ENCODE results near the gene TSSK3.

Gene TSSK3

DNA sequence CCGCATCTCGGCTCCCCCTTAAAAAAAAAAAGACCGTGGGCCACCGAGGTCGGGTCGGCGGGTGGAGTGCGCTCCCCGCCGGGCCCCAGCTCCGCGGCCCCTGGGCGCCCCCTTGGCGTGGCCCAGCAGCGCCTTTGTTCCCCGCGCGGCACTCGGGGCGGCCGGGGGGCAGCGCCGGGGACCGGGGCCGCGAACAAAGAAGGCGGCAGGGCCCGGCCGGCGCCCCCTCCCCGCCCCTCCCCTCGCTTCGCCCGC is 26.9 kb upstream of the TSSK3 start:
- Histone ChIP-seq H3K27me3 (ENCODE audit: control insufficient read depth, low read length) (no peaks in the 10 kb centered on the region), H4K20me1 (ENCODE audit: control insufficient read depth, insufficient read depth, low read depth, low read length) (peaks cover 15% of the 10 kb centered on the region), H3K9me3 (ENCODE audit: control insufficient read depth, insufficient read depth, low read length) (no peaks in the 10 kb centered on the region), H3K4me2 (ENCODE audit: low read length) (peak overlapping the region; percentile 85), H3K27ac (ENCODE audit: low read depth, low read length) (peak overlapping the region; percentile 66), H3K4me3 (ENCODE audit: low read length) (peak overlapping the region; percentile 82), H3K36me3 (ENCODE audit: control insufficient read depth, low read length) (peaks cover 46% of the 10 kb centered on the region), H3K9me2 (replicated peaks; ENCODE audit: control insufficient read depth, low read length) (no peaks in the 10 kb centered on the region), H3K79me2 (ENCODE audit: control insufficient read depth, low read length) (peaks cover 37% of the 10 kb centered on the region), H3K4me1 (ENCODE audit: control insufficient read depth, low read length) (peaks cover 64% of the 10 kb centered on the region), H3F3A (ENCODE audit: control insufficient read depth, insufficient read depth) (peaks cover 42% of the 10 kb centered on the region)
- TF ChIP-seq EZH2phosphoT487 (IDR thresholded peaks at IDR 0.05; ENCODE audit: borderline replicate concordance, low read length) = no peak

- H3K27me3 ChIP-seq (ENCODE audit: control insufficient read depth, low read length) = no peaks in the 10 kb centered on the region
- peaks cover 41% of the 10 kb centered on the region for H3K36me3 ChIP-seq (ENCODE audit: control insufficient read depth, low read length)
- peak within 1 kb of the TSS; percentile 82 for H3K4me3 ChIP-seq (ENCODE audit: low read length)
- peaks cover 15% of the 10 kb centered on the region for H4K20me1 ChIP-seq (ENCODE audit: control insufficient read depth, insufficient read depth, low read depth, low read length)
- H3F3A ChIP-seq (ENCODE audit: control insufficient read depth, insufficient read depth) = peaks cover 42% of the 10 kb centered on the region
- H3K27ac ChIP-seq (ENCODE audit: low read depth, low read length) = peak within 1 kb of the TSS; percentile 66
- H3K9me2 ChIP-seq (replicated peaks; ENCODE audit: control insufficient read depth, low read length) = no peaks in the 10 kb centered on the region
- peaks cover 37% of the 10 kb centered on the region for H3K79me2 ChIP-seq (ENCODE audit: control insufficient read depth, low read length)
- no peaks in the 10 kb centered on the region for H3K9me3 ChIP-seq (ENCODE audit: control insufficient read depth, insufficient read depth, low read length)
- TF ChIP-seq, protein P1, sequence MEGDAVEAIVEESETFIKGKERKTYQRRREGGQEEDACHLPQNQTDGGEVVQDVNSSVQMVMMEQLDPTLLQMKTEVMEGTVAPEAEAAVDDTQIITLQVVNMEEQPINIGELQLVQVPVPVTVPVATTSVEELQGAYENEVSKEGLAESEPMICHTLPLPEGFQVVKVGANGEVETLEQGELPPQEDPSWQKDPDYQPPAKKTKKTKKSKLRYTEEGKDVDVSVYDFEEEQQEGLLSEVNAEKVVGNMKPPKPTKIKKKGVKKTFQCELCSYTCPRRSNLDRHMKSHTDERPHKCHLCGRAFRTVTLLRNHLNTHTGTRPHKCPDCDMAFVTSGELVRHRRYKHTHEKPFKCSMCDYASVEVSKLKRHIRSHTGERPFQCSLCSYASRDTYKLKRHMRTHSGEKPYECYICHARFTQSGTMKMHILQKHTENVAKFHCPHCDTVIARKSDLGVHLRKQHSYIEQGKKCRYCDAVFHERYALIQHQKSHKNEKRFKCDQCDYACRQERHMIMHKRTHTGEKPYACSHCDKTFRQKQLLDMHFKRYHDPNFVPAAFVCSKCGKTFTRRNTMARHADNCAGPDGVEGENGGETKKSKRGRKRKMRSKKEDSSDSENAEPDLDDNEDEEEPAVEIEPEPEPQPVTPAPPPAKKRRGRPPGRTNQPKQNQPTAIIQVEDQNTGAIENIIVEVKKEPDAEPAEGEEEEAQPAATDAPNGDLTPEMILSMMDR (IDR thresholded peaks at IDR 0.05; ENCODE audit: low read depth, low read length, poor library complexity, severe bottlenecking) = no peak
- peaks cover 64% of the 10 kb centered on the region for H3K4me1 ChIP-seq (ENCODE audit: control insufficient read depth, low read length)
- peak within 1 kb of the TSS; percentile 85 for H3K4me2 ChIP-seq (ENCODE audit: low read length)
Observed at GRCh38 chr1:32335790-32336590, 26.3 kb upstream of the TSSK3 start, which contains the start of gene MARCKSL1. Gene MARCKSL1, minus strand, starts transcription at chr1:32336233. Its CDS starts 200 bp downstream, at chr1:32336033.

DNA sequence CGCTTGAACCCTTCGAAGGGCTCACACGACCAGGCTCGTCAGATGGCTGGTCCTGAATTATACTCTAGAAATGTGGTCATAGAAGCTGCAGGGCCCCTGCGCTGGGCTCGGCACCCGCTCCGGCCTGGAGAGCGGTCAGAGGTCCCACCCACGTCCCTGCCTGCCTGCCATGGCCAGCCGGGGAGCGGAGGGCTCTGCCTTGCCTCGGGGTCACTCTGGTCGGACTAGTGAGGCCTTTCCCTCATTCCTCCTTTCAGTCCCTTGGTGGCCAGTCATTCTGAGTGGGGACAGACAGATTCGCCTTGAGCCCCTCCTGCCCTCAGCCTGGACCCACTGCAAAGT is 25.8 kb upstream of the TSSK3 start:
- Histone ChIP-seq H3K4me1 (ENCODE audit: control insufficient read depth, low read length) (peaks cover 64% of the 10 kb centered on the region), H3K79me2 (ENCODE audit: control insufficient read depth, low read length) (peaks cover 37% of the 10 kb centered on the region), H3K27me3 (ENCODE audit: control insufficient read depth, low read length) (no peaks in the 10 kb centered on the region), H4K20me1 (ENCODE audit: control insufficient read depth, insufficient read depth, low read depth, low read length) (peaks cover 15% of the 10 kb centered on the region), H3K9me3 (ENCODE audit: control insufficient read depth, insufficient read depth, low read length) (no peaks in the 10 kb centered on the region), H3K4me2 (ENCODE audit: low read length) (peak overlapping the region; percentile 85), H3K9me2 (replicated peaks; ENCODE audit: control insufficient read depth, low read length) (no peaks in the 10 kb centered on the region), H3K36me3 (ENCODE audit: control insufficient read depth, low read length) (peaks cover 35% of the 10 kb centered on the region), H3K27ac (ENCODE audit: low read depth, low read length) (peak overlapping the region; percentile 53), H3F3A (ENCODE audit: control insufficient read depth, insufficient read depth) (peaks cover 38% of the 10 kb centered on the region), H3K4me3 (ENCODE audit: low read length) (peak overlapping the region; percentile 82)
- TF ChIP-seq, protein P1 (IDR thresholded peaks at IDR 0.05; ENCODE audit: low read depth, low read length, poor library complexity, severe bottlenecking) = no peak
- TF ChIP-seq EZH2phosphoT487 (IDR thresholded peaks at IDR 0.05; ENCODE audit: borderline replicate concordance, low read length) = no peak

DNA sequence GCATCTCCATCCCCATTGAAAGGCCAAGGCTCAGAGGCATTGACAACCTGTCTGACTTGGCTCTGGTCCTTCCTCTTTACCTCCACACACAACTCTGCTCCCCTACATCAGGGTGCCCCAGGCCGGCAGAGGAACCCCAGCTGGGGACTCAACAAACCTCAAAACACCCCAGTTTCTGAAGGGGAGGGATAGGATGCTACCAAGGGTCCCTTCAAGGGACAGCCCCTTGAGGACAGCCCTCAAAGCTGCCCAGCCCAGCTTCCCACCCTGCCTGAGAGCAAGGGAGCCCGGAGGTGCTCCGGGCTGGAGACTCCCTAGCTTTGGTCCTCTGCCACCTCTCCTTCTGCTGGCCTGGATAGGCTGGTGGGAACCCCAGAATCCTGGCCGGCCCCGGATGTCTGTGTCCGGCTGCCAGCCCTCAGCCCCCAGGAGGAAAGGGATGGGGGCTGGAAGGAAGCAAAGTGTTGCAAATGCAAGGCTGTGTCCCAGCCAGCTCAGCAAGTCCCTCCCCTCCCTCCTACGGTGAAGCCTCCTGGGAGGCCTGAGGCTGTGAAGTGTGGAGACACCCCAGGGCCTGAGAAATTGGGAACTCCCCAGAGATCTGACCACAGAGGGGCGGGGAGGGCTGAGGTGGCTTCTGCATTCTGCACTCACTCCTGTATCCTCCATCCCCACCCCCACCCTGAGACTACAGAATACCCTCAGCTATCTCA is 25.2 kb upstream of the TSSK3 start:
- Histone ChIP-seq H3K9me3 (ENCODE audit: control insufficient read depth, insufficient read depth, low read length) (no peaks in the 10 kb centered on the region), H3K27me3 (ENCODE audit: control insufficient read depth, low read length) (no peaks in the 10 kb centered on the region), H3K9me2 (replicated peaks; ENCODE audit: control insufficient read depth, low read length) (no peaks in the 10 kb centered on the region), H3K79me2 (ENCODE audit: control insufficient read depth, low read length) (peaks cover 36% of the 10 kb centered on the region), H3K4me1 (ENCODE audit: control insufficient read depth, low read length) (peaks cover 64% of the 10 kb centered on the region), H4K20me1 (ENCODE audit: control insufficient read depth, insufficient read depth, low read depth, low read length) (peaks cover 15% of the 10 kb centered on the region), H3K27ac (ENCODE audit: low read depth, low read length) (peak overlapping the region; percentile 53), H3F3A (ENCODE audit: control insufficient read depth, insufficient read depth) (peaks cover 32% of the 10 kb centered on the region), H3K36me3 (ENCODE audit: control insufficient read depth, low read length) (peaks cover 30% of the 10 kb centered on the region), H3K4me3 (ENCODE audit: low read length) (peak overlapping the region; percentile 82), H3K4me2 (ENCODE audit: low read length) (peak overlapping the region; percentile 85)
- TF ChIP-seq, protein P1 (IDR thresholded peaks at IDR 0.05; ENCODE audit: low read depth, low read length, poor library complexity, severe bottlenecking) = no peak
- no peak for TF ChIP-seq EZH2phosphoT487 (IDR thresholded peaks at IDR 0.05; ENCODE audit: borderline replicate concordance, low read length)

Data from DOHH2 (cell line).